Gastrocnemius medialis (tissue), 4 donors: ENCODE measurements around the gene CCDC39. TPM values are rescaled to one million over a fixed set of nuclear protein-coding genes. Genes with fewer than 3 reads are reported as not detected.

Source experiments
- ATAC-seq, 2 donors: fragments of 150-250 bp; one replicate each; pipeline ENCODE4 v1.9.1; 2016
- DNase-seq, 2 donors: peaks; one replicate each; pipeline ENCODE4 v3.0.0-alpha.2; 2019
- H3K27ac ChIP-seq, 4 donors: fragments of 200-600 bp; sonication (generic); 1 replicate in 1 of 4; 2 replicates in 3 of 4; pipeline ENCODE4 v1.5.1; 2016 to 2018; ENCODE audit warnings: mild to moderate bottlenecking in 2 of 4, moderate library complexity in 1 of 4
- H3K27me3 ChIP-seq, 3 donors: fragments of 200-600 bp; sonication (generic) in 2 of 3; 1 replicate in 1 of 3; 2 replicates in 2 of 3; pipeline versions ENCODE4 v1.5.1 to v1.6.0; 2016 to 2019; ENCODE audit warnings: mild to moderate bottlenecking in 1 of 3, moderate library complexity in 1 of 3
- H3K36me3 ChIP-seq, 2 donors: fragments of 200-600 bp; sonication (generic) in 1 of 2; one replicate each; pipeline ENCODE4 v1.5.1; 2017 to 2018
- H3K4me1 ChIP-seq, 2 donors: fragments of 200-600 bp; sonication (generic) in 1 of 2; one replicate each; pipeline ENCODE4 v1.5.1; 2016 to 2017; ENCODE audit warnings: mild to moderate bottlenecking in 2 of 2
- H3K4me3 ChIP-seq, 4 donors: fragments of 200-600 bp; sonication (generic) in 3 of 4; 1 replicate in 1 of 4; 2 replicates in 3 of 4; pipeline ENCODE4 v1.5.1; 2016 to 2019; ENCODE audit warnings: mild to moderate bottlenecking in 2 of 4
- H3K9me3 ChIP-seq, 3 donors: fragments of 200-600 bp; sonication (generic) in 2 of 3; 1 replicate in 1 of 3; 2 replicates in 2 of 3; pipeline ENCODE4 v1.5.1; 2016 to 2019
- CTCF ChIP-seq, 5 experiments: fragments of 450-650 bp in 3 of 5; fragments of 200-600 bp in 2 of 5; sonication (generic) in 2 of 5; IDR thresholded peaks in 4 of 5; conservative IDR thresholded peaks in 1 of 5; 1 replicate in 4 of 5; 2 replicates in 1 of 5; pipeline ENCODE4 v1.5.1; 2016 to 2019; ENCODE audit warnings: antibody characterized with exemption in 5 of 5, mild to moderate bottlenecking in 3 of 5, moderate library complexity in 3 of 5
- POLR2A ChIP-seq, 2 donors: fragments of 450-650 bp; IDR thresholded peaks; one replicate each; pipeline ENCODE4 v1.6.1; 2017; ENCODE audit warnings: antibody characterized with exemption in 2 of 2, mild to moderate bottlenecking in 2 of 2, moderate library complexity in 2 of 2
- in situ Hi-C, 4 donors: fragments of 200-750 bp; cut with MboI; loops; one replicate each; pipeline versions ENCODE4 v1.15.0 to v1.8.0; 2017; ENCODE audit warnings: low sequenced_read_pairs in 4 of 4
- intact Hi-C: fragments of 100-400 bp; cut with DNase I; formaldehyde crosslinking; loops from one replicate; pipeline ENCODE4 v1.15.1; 2023; ENCODE audit warnings: low total_unique reads
- total RNA-seq, 4 donors: library from RNA; depleted of rRNA; stranded (reverse); fragments of >200 nt; gene quantifications; one replicate each; pipeline versions ENCODE4 v1.1.0 to v1.2.3, GENCODE V29; 2016

Gene CCDC39
- total RNA-seq, 4 donors from 2014 or later, result 1.0 to 1.2 TPM; not detected in 2

- no peak overlapping the region for H3K4me3 ChIP-seq
- ATAC-seq, result no peak
- intact Hi-C loops, result no loop called here
These were observed 25.2 kb upstream of the CCDC39 start for GRCh38 chr3:180704532-180704931.

GRCh38 chr3:180700941-180701340 lies 21.7 kb upstream of the CCDC39 start:
- TF ChIP-seq POLR2A (IDR thresholded peaks at IDR 0.05) (no peak), CTCF (IDR thresholded peaks at IDR 0.05 in 4 of 5, conservative IDR thresholded peaks at IDR 0.05 in 1 of 5) (no peak)
- intact Hi-C loops (no loop called here), in situ Hi-C loops (no loop called here)
- no peaks in the 10 kb centered on the region for H3K36me3 ChIP-seq
- H3K9me3 ChIP-seq, result no peaks in the 10 kb centered on the region
- H3K4me3 ChIP-seq, result no peak overlapping the region
- ATAC-seq, result no peak
- no peak overlapping the region for H3K27ac ChIP-seq
- H3K4me1 ChIP-seq, result no peaks in the 10 kb centered on the region
- DNase-seq, result no peak
- H3K27me3 ChIP-seq, result no peaks in the 10 kb centered on the region

More at GRCh38 chr3:180704532-180704931, 25.2 kb upstream of the CCDC39 start:
- H3K9me3 ChIP-seq, result no peaks in the 10 kb centered on the region
- DNase-seq, result no peak
- H3K27ac ChIP-seq, result no peak overlapping the region
- no peaks in the 10 kb centered on the region for H3K27me3 ChIP-seq
- TF ChIP-seq CTCF (IDR thresholded peaks at IDR 0.05 in 4 of 5, conservative IDR thresholded peaks at IDR 0.05 in 1 of 5), result no peak
- no peak for TF ChIP-seq POLR2A (IDR thresholded peaks at IDR 0.05)
- no peaks in the 10 kb centered on the region for H3K36me3 ChIP-seq
- in situ Hi-C loops, result no loop called here
- H3K4me1 ChIP-seq, result no peaks in the 10 kb centered on the region

- TF ChIP-seq POLR2A (IDR thresholded peaks at IDR 0.05) (no peak), CTCF (IDR thresholded peaks at IDR 0.05 in 4 of 5, conservative IDR thresholded peaks at IDR 0.05 in 1 of 5) (no peak)
- H3K27ac ChIP-seq, result no peak overlapping the region
- in situ Hi-C loops (no loop called here), intact Hi-C loops (no loop called here)
- H3K27me3 ChIP-seq, result no peaks in the 10 kb centered on the region
- H3K36me3 ChIP-seq, result no peaks in the 10 kb centered on the region
- ATAC-seq (no peak), DNase-seq (no peak)
- no peaks in the 10 kb centered on the region for H3K4me1 ChIP-seq
- no peaks in the 10 kb centered on the region for H3K9me3 ChIP-seq
- H3K4me3 ChIP-seq, result no peak overlapping the region
These were observed 19.5 kb upstream of the CCDC39 start for GRCh38 chr3:180698760-180699270.

GRCh38 chr3:180694321-180694720 lies 15.0 kb upstream of the CCDC39 start:
- Histone ChIP-seq H3K9me3 (no peaks in the 10 kb centered on the region), H3K36me3 (no peaks in the 10 kb centered on the region), H3K4me3 (no peak overlapping the region), H3K27ac (no peak overlapping the region), H3K27me3 (no peaks in the 10 kb centered on the region), H3K4me1 (no peaks in the 10 kb centered on the region)
- ATAC-seq (no peak), DNase-seq (no peak)
- TF ChIP-seq CTCF (IDR thresholded peaks at IDR 0.05 in 4 of 5, conservative IDR thresholded peaks at IDR 0.05 in 1 of 5) (no peak), POLR2A (IDR thresholded peaks at IDR 0.05) (no peak)
- in situ Hi-C loops (no loop called here), intact Hi-C loops (no loop called here)

GRCh38 chr3:180693656-180694055 lies 14.4 kb upstream of the CCDC39 start:
- intact Hi-C loops, result no loop called here
- in situ Hi-C loops, result no loop called here
- ATAC-seq, result no peak

More at GRCh38 chr3:180693656-180694055, 14.4 kb upstream of the CCDC39 start:
- no peak for DNase-seq
- H3K27ac ChIP-seq, result no peak overlapping the region
- no peaks in the 10 kb centered on the region for H3K36me3 ChIP-seq
- no peaks in the 10 kb centered on the region for H3K9me3 ChIP-seq
- H3K4me3 ChIP-seq, result no peak overlapping the region
- no peaks in the 10 kb centered on the region for H3K27me3 ChIP-seq
- TF ChIP-seq POLR2A (IDR thresholded peaks at IDR 0.05) (no peak), CTCF (IDR thresholded peaks at IDR 0.05 in 4 of 5, conservative IDR thresholded peaks at IDR 0.05 in 1 of 5) (no peak)
- H3K4me1 ChIP-seq, result no peaks in the 10 kb centered on the region
